HG03175 (cell line): Measurements from ENCODE around the gene CARMIL3.

Experiments
- ATAC-seq: cut with Tn5 transposase; IDR thresholded peaks from one replicate; pipeline ENCODE4 v1.9.1; 2021; ENCODE audit warnings: mild to moderate bottlenecking, moderate library complexity; ENCODE audit not compliant: unreplicated experiment

CARMIL3 gene

GRCh38 chr14:24062216-24062980 is 10.6 kb downstream of the CARMIL3 start:
- no peak for ATAC-seq

DNA sequence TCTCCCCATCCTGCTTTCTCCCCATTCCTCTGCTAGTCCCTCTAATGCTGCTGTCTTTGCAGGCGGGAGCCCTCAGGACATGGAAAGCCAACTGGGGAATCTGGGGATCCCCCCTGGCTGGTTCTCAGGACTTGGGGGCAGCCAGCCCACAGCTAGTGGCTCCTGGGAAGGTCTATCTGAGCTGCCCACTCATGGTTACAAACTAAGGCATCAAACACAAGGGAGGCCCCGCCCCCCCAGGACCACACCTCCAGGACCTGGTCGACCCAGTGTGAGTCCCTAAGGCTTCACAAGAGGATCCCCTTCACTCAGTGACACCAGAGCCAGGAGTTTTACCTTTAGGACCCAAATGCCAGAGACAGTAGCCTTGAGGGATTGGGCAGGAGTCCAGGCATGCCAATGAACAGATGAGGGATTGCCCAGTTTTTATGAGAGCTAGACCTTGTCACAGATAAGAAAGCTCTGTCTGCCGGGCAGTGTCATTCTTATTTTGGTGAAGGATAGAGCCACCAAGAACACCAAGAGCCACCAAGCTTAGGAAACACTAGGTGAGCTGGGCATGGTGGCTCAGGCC is 11.5 kb downstream of the CARMIL3 start:
- ATAC-seq = no peak

- ATAC-seq = no peak
Observed at GRCh38 chr14:24064091-24064795, 12.4 kb downstream of the CARMIL3 start.

DNA sequence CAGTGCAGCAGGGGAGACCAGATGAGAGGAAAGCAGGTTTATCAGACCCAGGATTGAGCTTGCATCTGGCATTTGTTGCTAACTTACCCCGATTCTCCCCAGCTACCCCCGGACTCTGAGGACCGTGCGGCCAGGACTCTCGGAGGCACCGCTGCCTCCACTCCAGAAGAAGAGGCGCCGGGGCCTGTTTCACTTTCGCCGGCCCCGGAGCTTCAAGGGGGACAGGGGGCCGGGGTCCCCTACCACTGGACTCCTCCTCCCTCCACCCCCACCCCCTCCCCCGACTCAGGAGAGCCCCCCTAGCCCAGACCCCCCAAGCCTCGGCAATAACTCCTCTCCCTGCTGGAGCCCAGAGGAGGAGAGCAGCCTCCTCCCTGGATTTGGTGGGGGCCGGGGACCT is 13.0 kb downstream of the CARMIL3 start:
- no peak for ATAC-seq

DNA sequence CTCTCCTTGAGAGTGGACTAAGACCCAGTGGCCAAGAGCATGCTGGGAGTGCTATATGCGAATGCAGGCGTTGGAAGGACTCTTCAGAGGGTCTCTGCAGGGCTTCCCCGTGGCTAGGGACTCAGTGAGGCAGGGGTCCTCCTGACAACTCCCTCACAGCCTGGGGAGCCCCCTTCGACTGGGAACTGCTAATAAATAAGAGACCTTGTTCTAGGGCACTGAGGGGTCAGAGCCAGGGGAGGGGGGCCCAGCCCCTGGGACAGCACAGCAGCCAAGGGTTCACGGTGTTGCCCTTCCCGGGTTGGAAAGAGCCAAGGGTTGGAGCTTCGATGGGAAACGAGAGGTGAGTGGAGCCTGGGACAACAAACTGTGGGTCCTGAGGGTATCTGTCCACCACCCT is 13.6 kb downstream of the CARMIL3 start:
- ATAC-seq = no peak

DNA sequence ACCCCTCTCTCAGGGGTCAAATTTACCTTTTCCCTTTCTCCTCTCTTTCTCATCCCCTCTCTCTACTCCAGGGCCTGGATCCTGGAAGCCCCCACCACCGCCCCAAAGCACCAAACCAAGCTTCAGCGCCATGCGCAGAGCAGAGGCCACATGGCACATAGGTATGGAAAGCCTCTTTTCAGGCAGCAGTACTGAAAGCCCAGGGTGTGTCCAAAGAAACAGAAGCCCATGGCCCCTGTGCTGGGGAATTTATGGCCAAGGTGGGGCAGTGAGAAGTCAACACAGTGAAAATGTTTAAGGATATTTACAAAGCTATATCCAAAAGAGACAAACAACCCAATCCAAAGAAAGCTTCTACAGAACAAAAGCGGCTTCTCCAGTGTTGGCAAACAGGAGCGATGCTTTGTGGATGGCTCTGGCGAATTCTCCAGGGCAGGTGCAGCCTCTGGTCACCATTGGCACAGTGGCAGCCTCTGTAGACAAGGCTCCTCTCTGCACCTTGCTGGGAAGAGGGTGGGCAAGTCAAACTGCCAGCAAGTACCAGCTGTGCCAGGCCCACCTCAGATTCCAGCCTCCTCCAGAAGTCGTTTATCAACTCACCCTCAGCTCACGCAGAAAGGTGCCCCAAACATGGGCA is 14.8 kb downstream of the CARMIL3 start:
- ATAC-seq = no peak

- ATAC-seq = no peak
Observed at GRCh38 chr14:24067133-24068082, 15.6 kb downstream of the CARMIL3 start.

DNA sequence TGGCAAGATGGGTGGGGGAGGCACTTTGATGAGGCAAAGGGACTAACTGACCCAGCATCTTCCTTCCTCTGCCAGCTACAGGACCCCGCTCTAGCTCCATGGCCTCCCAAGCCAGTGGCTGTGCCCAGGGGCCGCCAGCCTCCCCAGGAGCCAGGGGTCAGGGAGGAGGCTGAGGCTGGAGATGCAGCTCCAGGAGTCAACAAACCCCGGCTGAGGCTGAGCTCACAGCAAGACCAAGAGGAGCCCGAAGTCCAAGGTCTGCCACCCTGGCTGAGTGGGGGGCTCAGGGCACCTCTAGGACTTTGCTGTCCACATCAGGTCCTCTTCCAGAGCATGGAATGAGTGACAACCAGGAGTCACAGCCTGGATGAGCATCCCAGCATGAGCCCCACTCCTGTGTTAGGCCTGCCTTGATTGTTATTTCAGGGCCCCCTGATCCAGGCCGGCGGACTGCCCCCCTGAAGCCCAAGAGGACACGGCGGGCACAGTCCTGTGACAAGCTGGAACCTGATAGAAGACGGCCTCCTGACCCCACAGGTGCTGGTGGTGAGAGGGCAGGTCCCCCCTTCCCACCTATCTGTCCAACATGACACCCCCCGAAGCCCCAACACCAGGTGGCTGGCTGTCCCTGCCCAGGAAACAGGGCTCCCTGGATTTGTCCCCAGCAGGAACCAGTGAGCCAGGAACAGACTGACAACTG is 17.1 kb downstream of the CARMIL3 start:
- no peak for ATAC-seq

- no peak for ATAC-seq
Observed at GRCh38 chr14:24069411-24069735, 17.6 kb downstream of the CARMIL3 start.

- no peak for ATAC-seq
Observed at GRCh38 chr14:24070285-24071143, 18.7 kb downstream of the CARMIL3 start.

DNA sequence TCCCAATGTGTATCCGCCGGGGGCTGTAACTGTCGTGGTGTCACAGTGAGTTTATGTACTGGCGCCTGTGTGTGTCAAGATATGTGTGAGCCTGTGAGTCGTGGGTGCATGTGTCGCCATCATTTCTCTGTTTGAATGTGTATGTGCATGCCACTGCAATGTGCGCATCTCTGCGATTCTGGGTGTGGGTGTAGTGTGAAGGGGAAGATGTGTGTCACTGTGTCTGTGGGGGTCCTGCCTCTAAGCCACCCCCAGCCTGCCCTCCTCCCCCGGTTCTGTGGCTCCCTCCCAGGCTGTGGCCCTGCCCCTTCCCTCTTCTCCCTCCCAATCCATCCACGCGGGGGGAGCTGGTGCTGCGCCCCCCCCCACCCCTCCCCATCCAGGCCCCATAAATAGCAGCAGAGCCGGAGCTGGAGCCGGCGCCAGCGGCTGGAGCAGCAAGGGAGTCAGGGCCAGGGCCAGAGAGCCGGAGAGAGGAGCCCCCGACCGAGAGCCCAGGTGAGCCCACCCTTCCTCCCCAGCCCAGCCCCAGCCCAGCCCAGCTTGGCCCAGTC is 19.4 kb downstream of the CARMIL3 start, which contains the start of gene CPNE6:
Gene CPNE6, plus strand, starts transcription at position 419 of the 554 bp plus-strand sequence. CDS start 1,375 bp downstream, outside the sequence.
- ATAC-seq = no peak

DNA sequence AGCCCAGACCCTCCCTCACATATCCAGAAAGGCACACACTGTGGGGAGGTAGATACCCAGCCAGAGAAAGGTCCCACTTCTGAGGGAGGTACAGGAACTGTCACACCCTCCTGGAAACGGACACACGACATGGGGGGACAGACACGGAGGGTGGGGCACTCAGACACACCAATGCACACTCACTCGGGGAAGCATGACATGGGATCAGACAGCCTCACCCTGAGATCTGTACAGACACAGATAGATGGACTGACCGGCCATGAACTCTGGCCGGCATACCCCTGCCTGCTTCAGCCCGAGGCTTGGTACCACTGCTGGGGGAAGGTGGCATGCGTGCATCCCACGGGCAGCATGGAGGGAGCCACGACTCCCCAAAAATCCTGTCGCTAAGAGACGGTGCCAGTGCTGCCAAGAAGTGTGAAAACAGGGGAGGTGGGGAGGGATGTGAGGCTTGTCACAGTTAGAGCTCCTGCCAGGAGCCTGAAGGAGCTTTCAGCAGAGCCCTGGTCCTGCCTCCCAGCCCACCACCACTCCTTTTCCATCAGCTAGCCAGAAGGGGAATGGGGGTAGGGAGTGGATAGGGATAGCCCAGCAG is 20.1 kb downstream of the CARMIL3 start:
- ATAC-seq = no peak

DNA sequence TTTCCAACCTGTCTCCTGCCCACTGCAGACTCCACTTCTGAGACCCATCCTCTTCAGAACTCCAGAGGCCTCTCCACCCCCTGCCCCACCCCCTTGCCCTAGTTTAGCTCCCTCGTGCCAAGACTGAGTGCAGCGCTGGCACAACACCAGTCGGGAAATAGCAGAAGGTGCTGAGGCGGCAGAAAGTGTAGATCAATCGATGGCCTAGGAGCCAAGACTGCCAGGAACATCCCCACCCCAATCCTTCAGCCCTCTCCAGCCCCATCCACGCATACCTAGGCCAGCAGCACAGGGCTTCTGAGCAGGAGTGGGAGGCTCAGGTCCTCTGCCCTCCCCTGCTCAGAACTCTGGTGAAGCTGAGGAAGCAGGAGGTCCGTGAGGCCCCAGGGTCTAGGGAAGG is 20.6 kb downstream of the CARMIL3 start:
- ATAC-seq = no peak

DNA sequence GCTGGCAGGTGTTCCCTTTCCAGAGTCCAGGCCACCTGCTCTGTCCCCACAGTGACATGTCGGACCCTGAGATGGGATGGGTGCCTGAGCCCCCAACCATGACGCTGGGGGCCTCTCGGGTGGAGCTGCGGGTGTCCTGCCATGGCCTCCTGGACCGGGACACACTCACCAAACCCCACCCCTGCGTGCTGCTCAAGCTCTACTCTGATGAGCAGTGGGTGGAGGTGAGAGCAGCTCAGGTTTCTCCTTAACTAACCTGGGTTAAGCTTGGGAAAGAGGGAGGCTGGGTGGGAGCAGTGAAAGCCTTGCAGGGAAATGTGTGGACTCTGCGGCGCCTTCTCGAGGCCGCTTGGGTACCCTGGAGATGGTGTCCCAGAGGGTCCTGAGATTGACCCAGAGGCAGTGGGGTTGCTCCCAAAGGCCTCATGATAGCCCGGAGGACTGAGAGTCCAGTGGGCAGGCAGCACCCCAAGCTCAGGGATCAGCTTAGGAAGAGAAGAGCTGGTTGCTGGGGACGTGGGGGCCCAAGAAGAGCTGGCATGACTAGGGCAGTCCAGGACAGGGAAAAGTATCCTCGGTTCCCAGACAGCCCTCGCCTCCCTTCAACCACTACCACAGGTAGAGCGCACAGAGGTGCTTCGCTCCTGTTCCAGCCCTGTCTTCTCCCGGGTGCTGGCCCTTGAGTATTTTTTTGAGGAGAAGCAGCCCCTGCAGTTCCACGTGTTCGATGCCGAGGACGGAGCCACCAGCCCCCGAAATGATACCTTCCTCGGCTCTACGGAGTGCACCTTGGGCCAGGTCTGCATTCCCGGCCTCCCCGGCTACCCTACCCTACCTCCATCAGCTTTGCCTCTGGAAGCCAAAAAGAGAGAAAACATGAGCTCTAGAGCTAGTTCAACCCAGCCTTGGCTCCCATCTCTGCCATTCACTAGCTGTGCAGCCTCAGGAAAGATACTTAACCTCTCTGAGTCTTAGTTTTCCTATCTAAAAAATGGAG is 21.4 kb downstream of the CARMIL3 start:
- ATAC-seq = no peak

GRCh38 chr14:24074625-24075484 is 23.0 kb downstream of the CARMIL3 start:
- no peak for ATAC-seq
